GM20000 (cell line): ENCODE results near the gene AIP.
"Not testable (repeated sequence)": the region's sequence is repeated elsewhere in the genome, so short reads cannot be mapped to it uniquely, and the experiment has no call there.

Experiments
- DNase-seq: peaks from one replicate; pipeline ENCODE4 v3.0.0; 2012; ENCODE audit warnings: low spot score
- TF ChIP-seq, protein P1 (sequence below): IDR thresholded peaks from 2 replicates; pipeline ENCODE4 v1.5.1; 2012; ENCODE audit warnings: mild to moderate bottlenecking, control low read depth; ENCODE audit errors: extremely low read depth, missing control alignments

Gene AIP

GRCh38 chr11:67505605-67506396 is 23.0 kb downstream of the AIP start:
- DNase-seq: peak; percentile 88

GRCh38 chr11:67506426-67507051 is 23.7 kb downstream of the AIP start:
- DNase-seq: no peak
- TF ChIP-seq, protein P1, sequence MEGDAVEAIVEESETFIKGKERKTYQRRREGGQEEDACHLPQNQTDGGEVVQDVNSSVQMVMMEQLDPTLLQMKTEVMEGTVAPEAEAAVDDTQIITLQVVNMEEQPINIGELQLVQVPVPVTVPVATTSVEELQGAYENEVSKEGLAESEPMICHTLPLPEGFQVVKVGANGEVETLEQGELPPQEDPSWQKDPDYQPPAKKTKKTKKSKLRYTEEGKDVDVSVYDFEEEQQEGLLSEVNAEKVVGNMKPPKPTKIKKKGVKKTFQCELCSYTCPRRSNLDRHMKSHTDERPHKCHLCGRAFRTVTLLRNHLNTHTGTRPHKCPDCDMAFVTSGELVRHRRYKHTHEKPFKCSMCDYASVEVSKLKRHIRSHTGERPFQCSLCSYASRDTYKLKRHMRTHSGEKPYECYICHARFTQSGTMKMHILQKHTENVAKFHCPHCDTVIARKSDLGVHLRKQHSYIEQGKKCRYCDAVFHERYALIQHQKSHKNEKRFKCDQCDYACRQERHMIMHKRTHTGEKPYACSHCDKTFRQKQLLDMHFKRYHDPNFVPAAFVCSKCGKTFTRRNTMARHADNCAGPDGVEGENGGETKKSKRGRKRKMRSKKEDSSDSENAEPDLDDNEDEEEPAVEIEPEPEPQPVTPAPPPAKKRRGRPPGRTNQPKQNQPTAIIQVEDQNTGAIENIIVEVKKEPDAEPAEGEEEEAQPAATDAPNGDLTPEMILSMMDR: no peak

More at GRCh38 chr11:67505605-67506396, 23.0 kb downstream of the AIP start:
- TF ChIP-seq, protein P1: peak; percentile 94

- no peak for DNase-seq
- TF ChIP-seq, protein P1: no peak
Observed at GRCh38 chr11:67507242-67507863, 24.5 kb downstream of the AIP start.

DNA sequence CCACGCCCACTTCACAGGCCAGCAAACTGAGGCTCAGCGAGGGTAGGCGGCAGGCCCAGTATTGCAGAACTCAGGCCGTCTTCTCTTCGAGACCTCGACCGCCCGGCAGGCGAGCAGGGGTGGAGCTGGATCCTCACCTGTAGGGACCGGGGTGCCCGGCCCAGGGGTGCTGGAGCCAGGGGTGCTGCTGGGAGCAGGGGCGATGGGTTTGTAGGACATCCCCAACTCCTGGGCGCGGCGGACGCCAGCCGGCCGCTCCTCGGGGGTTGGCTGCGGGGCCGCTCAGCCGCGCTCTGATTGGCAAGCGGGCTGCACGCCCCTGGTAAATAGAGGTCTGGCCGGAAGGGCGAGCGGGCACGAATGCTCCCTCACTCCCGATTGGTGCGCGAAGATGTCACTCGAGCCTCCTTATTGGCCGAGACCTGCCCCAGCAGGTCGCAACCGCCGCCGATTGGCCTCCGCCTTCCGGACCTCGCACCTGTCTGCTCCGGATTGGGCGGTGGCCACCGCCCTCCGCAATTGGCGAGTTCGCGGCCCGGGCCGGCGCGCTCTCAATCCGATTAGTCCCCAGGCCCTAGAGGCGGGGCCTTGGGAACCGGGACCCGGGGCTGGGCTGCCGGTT is 25.1 kb downstream of the AIP start, which contains the start of gene CDK2AP2:
TSS of gene CDK2AP2 (minus strand) at position 299 of the 622 bp plus-strand sequence. CDS start at position 219, 80 bp downstream.
- TF ChIP-seq, protein P1: no peak
- DNase-seq: peak; percentile 99

GRCh38 chr11:67508486-67509121 is 25.8 kb downstream of the AIP start:
- DNase-seq: peak; percentile 98
- TF ChIP-seq, protein P1: no peak

- no peak for DNase-seq
- TF ChIP-seq, protein P1: no peak
Observed at GRCh38 chr11:67510023-67510345, 27.2 kb downstream of the AIP start.

- DNase-seq: not testable (repeated sequence)
Observed at GRCh38 chr11:67511558-67511957, 28.7 kb downstream of the AIP start.
